ENCODE measurements around the gene CTXND1.

The CTXND1 gene

GRCh38 chr15:80208758-80209734 lies 43.0 kb downstream of the CTXND1 start:
- peak; percentile 55 for DNase-seq (ENCODE audit: low spot score)

DNA sequence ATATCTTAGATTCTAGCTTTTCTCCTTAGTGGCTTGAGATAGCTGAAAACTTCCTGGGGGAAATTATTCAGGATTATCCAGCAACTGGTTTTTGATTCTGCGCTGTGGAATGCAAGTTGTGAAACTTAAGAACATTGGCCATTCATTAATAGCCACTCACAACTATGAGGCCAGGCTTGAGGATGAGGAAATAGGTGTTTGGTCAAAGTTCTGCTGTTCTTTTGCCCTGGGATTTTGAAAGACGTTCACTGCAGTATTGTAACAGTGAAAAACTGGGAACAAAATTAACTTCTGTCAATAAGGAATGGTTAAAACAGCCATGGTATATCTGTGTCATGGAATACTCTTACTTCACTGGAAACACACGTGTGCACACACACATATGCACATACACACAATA lies 44.1 kb downstream of the CTXND1 start:
- DNase-seq (ENCODE audit: low spot score): no peak

- DNase-seq (ENCODE audit: low spot score): no peak
These were observed 47.8 kb downstream of the CTXND1 start for GRCh38 chr15:80204231-80204630.

- DNase-seq (ENCODE audit: low spot score): no peak
These were observed 48.6 kb downstream of the CTXND1 start for GRCh38 chr15:80203361-80203885.

GRCh38 chr15:80202641-80203360 lies 49.2 kb downstream of the CTXND1 start:
- no peak for DNase-seq (ENCODE audit: low spot score)

- no peak for DNase-seq (ENCODE audit: low spot score)
These were observed 50.0 kb downstream of the CTXND1 start for GRCh38 chr15:80202016-80202315.

DNA sequence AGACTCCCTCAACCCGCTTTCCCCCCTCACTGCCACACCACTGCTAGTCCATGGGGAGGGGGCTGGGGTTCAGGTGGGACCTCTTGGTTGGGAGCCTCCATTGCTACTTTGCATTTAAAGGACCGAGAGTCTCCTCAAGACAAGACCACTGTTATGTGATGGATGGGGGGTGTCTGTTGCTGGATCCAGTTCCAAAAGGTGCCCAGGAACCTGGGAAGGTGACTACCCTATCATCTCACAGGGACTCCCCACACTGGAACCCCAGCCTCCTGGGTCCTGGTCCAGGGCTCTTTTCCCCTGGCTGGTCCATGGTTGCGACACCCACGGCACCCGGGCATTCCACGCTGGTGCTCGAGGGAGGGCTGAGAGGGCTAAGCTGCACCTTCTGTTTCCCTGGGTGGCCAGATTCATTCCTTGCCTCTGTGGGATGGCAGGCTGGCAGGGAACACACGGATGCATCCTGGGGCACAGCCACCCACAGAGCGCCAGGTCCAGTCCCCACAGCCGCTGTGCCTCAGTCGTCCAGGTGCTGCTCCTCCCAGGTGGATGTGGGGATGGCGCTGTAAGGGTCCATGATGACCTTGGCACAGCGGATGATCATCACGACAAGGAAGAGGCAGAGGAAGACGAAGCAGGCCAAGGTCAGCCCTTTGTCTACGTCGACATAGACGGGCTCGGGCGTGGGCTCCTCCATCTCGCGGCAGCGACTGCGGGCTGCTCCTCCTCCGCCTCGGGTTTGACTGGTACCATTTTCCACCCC lies 50.6 kb downstream of the CTXND1 start:
- no peak for DNase-seq (ENCODE audit: low spot score)

GRCh38 chr15:80199869-80200268 lies 52.1 kb downstream of the CTXND1 start:
- no peak for DNase-seq (ENCODE audit: low spot score)

DNA sequence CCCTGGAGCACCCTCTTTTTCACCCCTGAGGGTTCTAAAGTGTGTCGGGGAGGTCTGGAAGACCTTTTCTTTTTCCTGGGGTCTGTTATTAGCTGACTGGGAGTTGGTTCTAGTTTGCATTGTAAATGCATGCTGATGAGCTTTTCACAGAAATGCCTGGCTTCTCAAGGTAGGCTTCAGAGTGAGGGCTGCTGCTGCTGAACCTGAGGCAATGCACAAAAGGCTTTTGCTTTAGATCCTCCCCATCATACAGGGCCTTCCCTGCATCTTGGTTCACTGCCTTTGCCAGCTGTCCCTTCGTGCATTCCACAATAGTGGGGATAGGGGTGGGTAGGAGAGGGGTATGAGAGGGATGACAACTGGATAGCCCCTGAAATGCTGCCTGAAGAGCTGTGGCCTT lies 52.6 kb downstream of the CTXND1 start:
- no peak for DNase-seq (ENCODE audit: low spot score)

DNA sequence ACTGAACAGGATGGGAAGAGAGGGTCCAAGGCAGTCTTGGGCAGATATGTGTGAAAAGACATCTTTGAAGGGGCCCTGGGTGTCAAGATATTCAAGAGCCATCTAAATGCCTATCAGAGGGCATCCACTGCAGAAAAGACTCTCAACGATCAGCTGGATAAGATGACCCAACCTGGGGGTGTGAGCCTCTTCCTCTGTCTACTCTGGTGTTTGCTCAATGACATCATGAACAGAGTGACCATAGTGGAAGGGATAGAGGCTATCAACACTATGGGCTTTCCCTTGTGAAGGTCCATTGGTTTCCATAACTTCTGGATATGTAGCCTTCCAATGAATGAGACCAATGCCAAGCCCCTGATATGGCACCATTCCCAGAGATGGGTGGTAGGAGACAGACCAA lies 57.1 kb downstream of the CTXND1 start:
- DNase-seq (ENCODE audit: low spot score): no peak

- no peak for DNase-seq (ENCODE audit: low spot score)
These were observed 57.8 kb downstream of the CTXND1 start for GRCh38 chr15:80194186-80194585.

DNA sequence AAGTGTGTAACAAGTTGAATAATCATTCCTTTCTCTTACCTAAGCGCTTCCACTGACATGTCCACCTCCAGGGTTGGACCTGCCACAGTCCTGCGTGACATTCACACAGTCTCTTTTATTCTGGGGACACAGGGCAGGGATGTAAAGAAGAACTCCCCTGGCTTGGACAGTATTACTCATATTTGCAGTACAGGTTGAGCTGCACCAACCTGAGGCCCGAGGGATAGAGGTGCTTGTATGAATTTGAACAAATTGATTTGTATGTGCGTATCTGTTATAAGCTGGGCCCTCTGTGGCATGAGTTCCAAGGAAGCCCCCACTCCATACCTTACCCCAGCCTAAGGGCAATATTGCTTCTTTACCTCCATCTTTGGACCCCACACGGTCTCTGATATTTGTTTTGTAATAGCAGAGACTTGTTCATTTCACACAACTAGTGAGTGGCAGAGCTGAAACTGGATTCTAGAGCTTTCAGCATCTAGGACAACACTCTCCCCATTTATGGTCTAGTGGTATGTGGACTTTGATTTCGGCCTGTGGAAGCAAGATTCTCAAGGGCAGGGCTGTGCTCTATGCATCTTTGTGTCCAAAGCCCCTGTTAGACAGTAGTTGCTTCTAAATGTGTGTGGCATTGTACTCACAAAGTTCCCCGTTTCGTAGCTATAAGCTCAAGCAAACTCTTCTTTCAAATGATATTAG lies 60.0 kb downstream of the CTXND1 start:
- DNase-seq (ENCODE audit: low spot score): no peak

DNA sequence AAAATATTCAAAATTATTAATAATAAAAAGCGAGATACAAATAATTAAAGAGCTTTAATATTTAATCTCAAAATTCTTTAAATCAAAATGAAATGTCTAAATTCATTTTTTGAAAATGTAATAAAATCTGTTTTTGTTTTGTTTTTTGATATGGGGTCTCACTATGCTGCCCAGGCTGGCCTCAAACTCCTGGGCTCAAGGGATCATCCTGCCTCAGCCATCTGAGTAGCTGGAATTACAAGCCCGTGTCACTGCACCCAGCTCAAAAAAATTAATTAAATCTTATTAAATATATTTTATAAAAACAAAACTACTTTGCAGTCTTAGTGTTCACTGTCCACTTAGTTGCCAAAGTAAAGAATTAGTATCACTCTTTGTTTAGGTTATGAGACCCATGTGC lies 60.8 kb downstream of the CTXND1 start:
- DNase-seq (ENCODE audit: low spot score): no peak

GRCh38 chr15:80188251-80188650 lies 63.8 kb downstream of the CTXND1 start:
- DNase-seq (ENCODE audit: low spot score): no peak

- DNase-seq (ENCODE audit: low spot score): no peak
These were observed 65.4 kb downstream of the CTXND1 start for GRCh38 chr15:80186597-80186996.

GRCh38 chr15:80186066-80186465 lies 65.9 kb downstream of the CTXND1 start:
- no peak for DNase-seq (ENCODE audit: low spot score)

DNA sequence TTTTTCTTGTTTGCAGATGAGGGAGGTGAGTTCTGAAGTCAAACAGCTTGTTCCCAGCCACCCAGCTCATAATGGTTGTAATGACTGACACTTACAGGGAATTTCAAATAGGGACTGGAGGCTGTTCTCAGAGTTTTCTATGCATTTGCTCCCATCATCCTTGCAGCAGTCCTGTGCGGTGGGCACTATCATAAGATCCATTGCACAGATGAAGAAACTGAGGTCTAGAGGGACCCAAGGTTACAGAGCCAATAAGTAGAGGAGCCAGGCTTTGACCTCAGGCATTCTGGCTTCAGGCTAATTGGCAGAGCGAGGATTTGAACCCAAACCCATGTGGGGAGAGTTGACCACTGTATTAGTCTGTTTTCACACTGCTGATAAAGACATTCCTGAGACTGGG lies 66.9 kb downstream of the CTXND1 start:
- no peak for DNase-seq (ENCODE audit: low spot score)

GRCh38 chr15:80184554-80184953 lies 67.5 kb downstream of the CTXND1 start:
- no peak for DNase-seq (ENCODE audit: low spot score)

GRCh38 chr15:80183886-80184285 lies 68.1 kb downstream of the CTXND1 start:
- DNase-seq (ENCODE audit: low spot score): peak; percentile 63

GRCh38 chr15:80183306-80183705 lies 68.7 kb downstream of the CTXND1 start:
- DNase-seq (ENCODE audit: low spot score): peak; percentile 44

- peak; percentile 72 for DNase-seq (ENCODE audit: low spot score)
These were observed 69.3 kb downstream of the CTXND1 start for GRCh38 chr15:80182611-80183261.

All from cerebellar cortex (tissue), 1 donor.